ENCODE results near the gene CMTM3. TPM values are rescaled to one million over a fixed set of nuclear protein-coding genes. Genes with fewer than 3 reads are reported as not detected.

CMTM3 gene
- polyA plus RNA-seq (13.1 to 24.3 TPM (median 15.7 TPM) in 3 replicates), polyA minus RNA-seq (11.3 to 45.6 TPM (median 20.7 TPM) in 3 replicates)
- 11.0 TPM for polyA plus RNA-seq (2011; ENCODE audit: low read depth)
- polyA plus RNA-seq (2011; cell fraction: cytosol; rRNA removed): 12.6 and 13.9 TPM in 2 replicates
- polyA plus RNA-seq (2011; cell fraction: nucleus; rRNA removed): 12.9 and 14.0 TPM in 2 replicates
- 6.8 and 19.0 TPM in 2 replicates for polyA plus RNA-seq (2012; ENCODE audit: low replicate concordance)
- polyA minus RNA-seq (2011; cell fraction: cytosol; rRNA and poly(A)+ RNA removed): 10.7 TPM
- polyA minus RNA-seq (2011; cell fraction: nucleus; rRNA and poly(A)+ RNA removed): 6.3 and 7.1 TPM in 2 replicates

- FAIRE-seq: no peak
These were observed at the start of gene CMTM3 for GRCh38 chr16:66604376-66605176. Gene CMTM3 (plus strand): TSS chr16:66604704. CDS start chr16:66604806, 102 bp downstream.

GRCh38 chr16:66560107-66560506, 44.4 kb upstream of the CMTM3 start:
- Histone ChIP-seq H4K20me1 (ENCODE audit: control insufficient read depth, extremely low read depth, insufficient read depth, low read length) (no peaks in the 10 kb centered on the region), H3K4me1 (ENCODE audit: control insufficient read depth, extremely low read depth, insufficient read depth, low read length) (no peaks in the 10 kb centered on the region), H3K27me3 (ENCODE audit: control insufficient read depth, extremely low read depth, insufficient read depth, low read length) (no peaks in the 10 kb centered on the region), H3K4me2 (ENCODE audit: control insufficient read depth, extremely low read depth, insufficient read depth, low read depth, low read length) (no peak overlapping the region), H2AFZ (ENCODE audit: control insufficient read depth, low read length) (no peak overlapping the region), H3K9me3 (ENCODE audit: control insufficient read depth, low read depth, low read length) (no peaks in the 10 kb centered on the region), H3K79me2 (ENCODE audit: control insufficient read depth, insufficient read depth, low read length) (no peaks in the 10 kb centered on the region), H3K9me1 (ENCODE audit: control insufficient read depth, extremely low read depth, insufficient read depth, low read length) (no peaks in the 10 kb centered on the region), H3K4me3 (ENCODE audit: control insufficient read depth in 2 of 3, extremely low read depth in 1 of 3, insufficient read depth in 2 of 3, low read depth in 1 of 3, low read length in 3 of 3) (no peak overlapping the region), H3K27ac (ENCODE audit: control insufficient read depth, insufficient read depth, low read length) (no peak overlapping the region), H3K9ac (ENCODE audit: control insufficient read depth, extremely low read depth, insufficient read depth, low read length) (no peak overlapping the region), H3K36me3 (ENCODE audit: control insufficient read depth in 2 of 2, extremely low read depth in 1 of 2, insufficient read depth in 2 of 2, low read length in 2 of 2) (peaks cover 0 to 4% of the 10 kb centered on the region in 2 experiments)
- FAIRE-seq (no peak), DNase-seq (ENCODE audit: low read depth, low spot score) (no peak)
- dilution Hi-C loops (cut with MboI; ENCODE audit: extremely low pct_ligation_motif_present, low sequenced_read_pairs): no loop called here
- TF ChIP-seq EZH2 (IDR thresholded peaks at IDR 0.05; ENCODE audit: low read length): no peak
- TF ChIP-seq CTCF (optimal IDR thresholded peaks at IDR 0.05 in 1 of 3, IDR thresholded peaks at IDR 0.05 in 1 of 3, conservative IDR thresholded peaks at IDR 0.05 in 1 of 3; ENCODE audit: extremely low read depth in 1 of 3, insufficient read depth in 2 of 3, low read length in 3 of 3): no peak

More at GRCh38 chr16:66604376-66605176, at the start of gene CMTM3:
- Histone ChIP-seq H3K9me3 (ENCODE audit: control insufficient read depth, low read depth, low read length) (peaks cover 2% of the 10 kb centered on the region), H4K20me1 (ENCODE audit: control insufficient read depth, extremely low read depth, insufficient read depth, low read length) (no peaks in the 10 kb centered on the region), H3K9me1 (ENCODE audit: control insufficient read depth, extremely low read depth, insufficient read depth, low read length) (no peaks in the 10 kb centered on the region), H3K4me3 (ENCODE audit: control insufficient read depth in 2 of 3, extremely low read depth in 1 of 3, insufficient read depth in 2 of 3, low read depth in 1 of 3, low read length in 3 of 3) (peak within 1 kb of the TSS; percentile 68 to 79 (median 79)), H3K27ac (ENCODE audit: control insufficient read depth, insufficient read depth, low read length) (peak within 1 kb of the TSS; percentile 40), H3K4me1 (ENCODE audit: control insufficient read depth, extremely low read depth, insufficient read depth, low read length) (peaks cover 23% of the 10 kb centered on the region), H3K36me3 (ENCODE audit: control insufficient read depth in 2 of 2, extremely low read depth in 1 of 2, insufficient read depth in 2 of 2, low read length in 2 of 2) (peaks cover 2 to 4% of the 10 kb centered on the region in 2 experiments), H3K27me3 (ENCODE audit: control insufficient read depth, extremely low read depth, insufficient read depth, low read length) (no peaks in the 10 kb centered on the region), H3K4me2 (ENCODE audit: control insufficient read depth, extremely low read depth, insufficient read depth, low read depth, low read length) (peak within 1 kb of the TSS; percentile 84), H2AFZ (ENCODE audit: control insufficient read depth, low read length) (peak within 1 kb of the TSS; percentile 78), H3K79me2 (ENCODE audit: control insufficient read depth, insufficient read depth, low read length) (peaks cover 6% of the 10 kb centered on the region), H3K9ac (ENCODE audit: control insufficient read depth, extremely low read depth, insufficient read depth, low read length) (peak within 1 kb of the TSS; percentile 67)
- dilution Hi-C loops (cut with MboI; ENCODE audit: extremely low pct_ligation_motif_present, low sequenced_read_pairs): no loop called here
- DNase-seq (ENCODE audit: low read depth, low spot score): no peak
- peak in 2 of 3 experiments; percentile 67 to 73 for TF ChIP-seq CTCF (optimal IDR thresholded peaks at IDR 0.05 in 1 of 3, IDR thresholded peaks at IDR 0.05 in 1 of 3, conservative IDR thresholded peaks at IDR 0.05 in 1 of 3; ENCODE audit: extremely low read depth in 1 of 3, insufficient read depth in 2 of 3, low read length in 3 of 3)
- TF ChIP-seq EZH2 (IDR thresholded peaks at IDR 0.05; ENCODE audit: low read length): no peak
